Stimulated activated CD4-positive, alpha-beta T cell treated with anti-CD3 and anti-CD28 coated beads, Interleukin-1b, Interleukin-23, amount 100 ng/mL, for 24 hours (primary cell): Measurements from ENCODE around the gene CDC42.

Experiments used
- DNase-seq, 4 experiments: peaks; one replicate each; pipeline ENCODE4 v3.0.0-alpha.2; 2020; ENCODE audit warnings: low read depth in 4 of 4, low spot score in 1 of 4

Gene CDC42

GRCh38 chr1:22127731-22128130 lies 75.2 kb downstream of the CDC42 start:
- no peak for DNase-seq

GRCh38 chr1:22128392-22128791 lies 75.9 kb downstream of the CDC42 start:
- no peak for DNase-seq

GRCh38 chr1:22129501-22130117 lies 77.1 kb downstream of the CDC42 start:
- DNase-seq, result no peak

GRCh38 chr1:22131062-22131461 lies 78.6 kb downstream of the CDC42 start:
- no peak for DNase-seq

- DNase-seq, result peak; percentile 19 to 44 (median 38)
Measured at GRCh38 chr1:22131875-22132486, 79.5 kb downstream of the CDC42 start.

GRCh38 chr1:22132517-22133235 lies 80.2 kb downstream of the CDC42 start:
- no peak for DNase-seq

GRCh38 chr1:22133247-22133930 lies 80.9 kb downstream of the CDC42 start:
- no peak for DNase-seq

GRCh38 chr1:22133931-22134324 lies 81.4 kb downstream of the CDC42 start:
- no peak for DNase-seq

- no peak for DNase-seq
Measured at GRCh38 chr1:22137004-22137720, 84.7 kb downstream of the CDC42 start.

GRCh38 chr1:22139066-22139594 lies 86.6 kb downstream of the CDC42 start:
- DNase-seq, result no peak

GRCh38 chr1:22139817-22140216 lies 87.3 kb downstream of the CDC42 start:
- DNase-seq, result no peak
